ENCODE data around the gene SOBP.
"Not testable (repeated sequence)": the region's sequence is repeated elsewhere in the genome, so short reads cannot be mapped to it uniquely, and the experiment has no call there.

SOBP gene

GRCh38 chr6:107550241-107550840 lies 60.4 kb downstream of the SOBP start:
- no peak for DNase-seq (ENCODE audit: low read depth)
- H3K4me3 ChIP-seq (ENCODE audit: low read length) = no peak overlapping the region
- TF ChIP-seq, protein P1, sequence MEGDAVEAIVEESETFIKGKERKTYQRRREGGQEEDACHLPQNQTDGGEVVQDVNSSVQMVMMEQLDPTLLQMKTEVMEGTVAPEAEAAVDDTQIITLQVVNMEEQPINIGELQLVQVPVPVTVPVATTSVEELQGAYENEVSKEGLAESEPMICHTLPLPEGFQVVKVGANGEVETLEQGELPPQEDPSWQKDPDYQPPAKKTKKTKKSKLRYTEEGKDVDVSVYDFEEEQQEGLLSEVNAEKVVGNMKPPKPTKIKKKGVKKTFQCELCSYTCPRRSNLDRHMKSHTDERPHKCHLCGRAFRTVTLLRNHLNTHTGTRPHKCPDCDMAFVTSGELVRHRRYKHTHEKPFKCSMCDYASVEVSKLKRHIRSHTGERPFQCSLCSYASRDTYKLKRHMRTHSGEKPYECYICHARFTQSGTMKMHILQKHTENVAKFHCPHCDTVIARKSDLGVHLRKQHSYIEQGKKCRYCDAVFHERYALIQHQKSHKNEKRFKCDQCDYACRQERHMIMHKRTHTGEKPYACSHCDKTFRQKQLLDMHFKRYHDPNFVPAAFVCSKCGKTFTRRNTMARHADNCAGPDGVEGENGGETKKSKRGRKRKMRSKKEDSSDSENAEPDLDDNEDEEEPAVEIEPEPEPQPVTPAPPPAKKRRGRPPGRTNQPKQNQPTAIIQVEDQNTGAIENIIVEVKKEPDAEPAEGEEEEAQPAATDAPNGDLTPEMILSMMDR (IDR thresholded peaks at IDR 0.05; ENCODE audit: insufficient read depth, low read depth, low read length, missing control alignments) = no peak

DNA sequence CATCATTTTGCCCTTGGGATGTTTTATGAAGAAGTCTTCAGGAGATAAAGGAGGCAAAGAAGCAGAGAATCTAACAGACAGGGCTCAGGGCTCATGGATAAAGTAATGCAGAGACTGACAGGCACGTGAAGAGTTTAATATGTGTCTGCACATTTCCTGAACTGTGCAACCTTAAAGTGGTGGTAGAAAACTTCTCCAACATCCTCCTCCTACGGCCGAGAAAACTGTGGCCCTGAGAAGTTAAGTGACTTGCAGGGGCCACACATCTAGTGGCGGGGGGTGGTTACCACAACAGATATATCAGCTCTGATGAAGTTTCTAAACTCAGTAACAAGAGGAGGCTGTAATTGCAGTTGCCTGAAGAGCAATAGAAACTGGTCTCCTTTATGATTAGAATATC lies 61.0 kb downstream of the SOBP start:
- DNase-seq (ENCODE audit: low read depth) = no peak
- no peak overlapping the region for H3K4me3 ChIP-seq (ENCODE audit: low read length)
- TF ChIP-seq, protein P1 (IDR thresholded peaks at IDR 0.05; ENCODE audit: insufficient read depth, low read depth, low read length, missing control alignments) = no peak

- DNase-seq (ENCODE audit: low read depth); H3K4me3 ChIP-seq (ENCODE audit: low read length): not testable (repeated sequence)
Observed at GRCh38 chr6:107553121-107553520, 63.2 kb downstream of the SOBP start.

DNA sequence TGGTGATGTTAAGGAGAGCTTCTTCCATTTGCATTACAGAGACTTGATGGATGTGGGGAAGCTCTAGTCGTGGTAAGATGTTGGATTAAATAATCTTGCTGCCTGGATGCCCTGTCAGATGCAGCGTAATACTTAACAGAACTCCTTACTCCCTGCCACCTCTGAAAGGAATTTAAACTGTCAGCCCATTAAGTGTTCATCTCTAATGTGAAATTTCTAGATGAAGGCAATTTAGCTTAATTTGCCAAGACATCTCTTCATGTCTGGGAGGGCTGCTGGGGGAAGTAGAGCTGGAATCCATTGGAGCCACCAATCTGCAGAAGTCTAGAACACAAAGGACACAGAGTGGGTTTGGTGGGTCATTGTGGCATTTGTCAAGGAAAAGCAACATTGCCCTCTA lies 64.4 kb downstream of the SOBP start:
- TF ChIP-seq, protein P1 (IDR thresholded peaks at IDR 0.05; ENCODE audit: insufficient read depth, low read depth, low read length, missing control alignments) = no peak
- no peak for DNase-seq (ENCODE audit: low read depth)
- no peak overlapping the region for H3K4me3 ChIP-seq (ENCODE audit: low read length)

DNA sequence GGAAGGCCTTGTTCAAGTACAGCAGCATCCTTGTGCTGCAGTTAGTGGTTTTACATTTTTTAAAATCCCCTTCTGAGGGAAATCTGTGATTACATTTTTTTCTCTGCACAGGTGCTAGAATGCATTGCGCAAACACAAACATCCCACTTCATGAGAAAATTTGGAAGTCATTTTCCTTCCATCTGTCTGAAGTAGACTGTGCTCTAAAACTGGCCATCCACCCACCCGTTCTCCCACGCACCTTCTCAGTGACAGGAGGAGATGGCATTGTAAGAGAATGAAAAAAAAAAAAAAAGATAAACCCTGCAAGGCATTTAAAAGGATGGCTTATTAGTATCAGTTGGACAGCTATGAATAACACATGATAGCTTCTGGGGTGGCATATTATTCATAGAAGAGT lies 65.0 kb downstream of the SOBP start:
- TF ChIP-seq, protein P1 (IDR thresholded peaks at IDR 0.05; ENCODE audit: insufficient read depth, low read depth, low read length, missing control alignments) = no peak
- no peak overlapping the region for H3K4me3 ChIP-seq (ENCODE audit: low read length)
- DNase-seq (ENCODE audit: low read depth) = no peak

GRCh38 chr6:107555449-107555848 lies 65.5 kb downstream of the SOBP start:
- DNase-seq (ENCODE audit: low read depth) = no peak
- TF ChIP-seq, protein P1 (IDR thresholded peaks at IDR 0.05; ENCODE audit: insufficient read depth, low read depth, low read length, missing control alignments) = no peak
- no peak overlapping the region for H3K4me3 ChIP-seq (ENCODE audit: low read length)

- no peak overlapping the region for H3K4me3 ChIP-seq (ENCODE audit: low read length)
- TF ChIP-seq, protein P1 (IDR thresholded peaks at IDR 0.05; ENCODE audit: insufficient read depth, low read depth, low read length, missing control alignments) = no peak
- DNase-seq (ENCODE audit: low read depth) = no peak
Observed at GRCh38 chr6:107556082-107556481, 66.2 kb downstream of the SOBP start.

Data from epithelial cell of esophagus (primary cell).